Spinal cord (tissue), 10 donors: ENCODE data around the gene ADSL. TPM values are rescaled to one million over a fixed set of nuclear protein-coding genes. Genes with fewer than 3 reads are reported as not detected.

Experiments used
- DNase-seq, 6 donors: peaks; one replicate each; pipeline versions ENCODE4 v3.0.0 to v3.0.0-alpha.2; 2013 to 2015; ENCODE audit warnings: low spot score in 6 of 6, low read depth in 4 of 6
- H3K27ac ChIP-seq: one replicate; pipeline ENCODE4 v1.5.1; 2013; ENCODE audit warnings: low read depth, low read length, control low read depth
- H3K27me3 ChIP-seq: one replicate; pipeline ENCODE4 v1.6.1; 2013; ENCODE audit warnings: low read length; ENCODE audit not compliant: control insufficient read depth, insufficient read depth
- H3K36me3 ChIP-seq: one replicate; pipeline ENCODE4 v1.6.1; 2013; ENCODE audit warnings: low read length; ENCODE audit not compliant: control insufficient read depth, insufficient read depth
- H3K4me1 ChIP-seq: one replicate; pipeline ENCODE4 v1.6.1; 2013; ENCODE audit warnings: low read length; ENCODE audit not compliant: control insufficient read depth, insufficient read depth
- H3K4me3 ChIP-seq: one replicate; pipeline ENCODE4 v1.5.1; 2013; ENCODE audit warnings: low read depth, low read length, control low read depth
- H3K9me3 ChIP-seq: one replicate; pipeline ENCODE4 v1.6.1; 2013; ENCODE audit warnings: low read length; ENCODE audit not compliant: control insufficient read depth, insufficient read depth
- WGBS: methylation state at CpG from one replicate; pipeline ENCODE4 v1.1.5; 2013; ENCODE audit warnings: missing lambda C conversion rate; ENCODE audit not compliant: insufficient coverage; 5-methylcytosine and 5-hydroxymethylcytosine counted together
- polyA plus RNA-seq, 2 donors: library from polyadenylated mRNA; unstranded; fragments of 120-200 nt; gene quantifications; one replicate each; pipeline ENCODE4 v1.2.1, GENCODE V29; 2013; ENCODE audit not compliant: insufficient read length in 2 of 2
- total RNA-seq, 2 donors: library from RNA; depleted of rRNA in 1 of 2; stranded (reverse); fragments of 120-200 nt in 1 of 2; fragments of >200 nt in 1 of 2; gene quantifications; one replicate each; pipeline versions ENCODE4 v1.2.3 to v1.2.4, GENCODE V29; 2013 to 2014
- donor health status: healthy.

The ADSL gene
- total and polyA plus RNA-seq, 4 donors = 50.3 to 77.2 (median 64.2) TPM

- no peak for DNase-seq
- WGBS = no CpG with 5 or more reads among the region's 2 CpGs
- peaks cover 5% of the 10 kb centered on the region for H3K36me3 ChIP-seq
- H3K4me3 ChIP-seq = no peak overlapping the region
- H3K9me3 ChIP-seq = no peaks in the 10 kb centered on the region
- no peaks in the 10 kb centered on the region for H3K4me1 ChIP-seq
- H3K27ac ChIP-seq = no peak overlapping the region
- H3K27me3 ChIP-seq = no peaks in the 10 kb centered on the region
Observed at GRCh38 chr22:40334899-40335298, 11.4 kb upstream of the ADSL start.

- H3K27ac ChIP-seq = no peak overlapping the region
- no CpG with 5 or more reads among the region's 2 CpGs for WGBS
- no peak for DNase-seq
- no peaks in the 10 kb centered on the region for H3K9me3 ChIP-seq
- no peaks in the 10 kb centered on the region for H3K27me3 ChIP-seq
- H3K4me3 ChIP-seq = no peak overlapping the region
- no peaks in the 10 kb centered on the region for H3K4me1 ChIP-seq
- H3K36me3 ChIP-seq = peaks cover 5% of the 10 kb centered on the region
Observed at GRCh38 chr22:40335358-40335757, 10.9 kb upstream of the ADSL start.

DNA sequence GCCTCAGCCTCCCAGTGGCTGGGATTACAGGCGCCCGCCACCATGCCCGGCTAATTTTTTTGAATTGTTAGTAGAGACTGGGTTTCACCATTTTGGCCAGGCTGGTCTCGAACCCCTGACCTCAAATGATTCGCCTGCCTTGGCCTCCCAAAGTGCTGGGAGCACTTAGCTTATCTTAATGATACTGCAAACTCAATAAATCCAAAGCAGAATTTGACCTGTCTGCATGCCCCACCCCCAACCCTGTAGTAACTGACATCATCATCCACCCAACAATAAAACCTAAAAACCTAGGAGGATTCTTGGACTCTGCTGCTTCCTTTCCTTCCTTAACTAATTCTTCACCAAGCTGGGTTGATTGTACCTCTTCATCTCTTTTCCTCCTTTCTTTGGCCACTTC is 6.3 kb upstream of the ADSL start:
- no peak for DNase-seq
- no peak overlapping the region for H3K4me3 ChIP-seq
- no peaks in the 10 kb centered on the region for H3K36me3 ChIP-seq
- no peaks in the 10 kb centered on the region for H3K9me3 ChIP-seq
- H3K27ac ChIP-seq = no peak overlapping the region
- no peaks in the 10 kb centered on the region for H3K27me3 ChIP-seq
- 92% methylated on average over 5 of the region's 5 CpGs for WGBS
- no peaks in the 10 kb centered on the region for H3K4me1 ChIP-seq

DNA sequence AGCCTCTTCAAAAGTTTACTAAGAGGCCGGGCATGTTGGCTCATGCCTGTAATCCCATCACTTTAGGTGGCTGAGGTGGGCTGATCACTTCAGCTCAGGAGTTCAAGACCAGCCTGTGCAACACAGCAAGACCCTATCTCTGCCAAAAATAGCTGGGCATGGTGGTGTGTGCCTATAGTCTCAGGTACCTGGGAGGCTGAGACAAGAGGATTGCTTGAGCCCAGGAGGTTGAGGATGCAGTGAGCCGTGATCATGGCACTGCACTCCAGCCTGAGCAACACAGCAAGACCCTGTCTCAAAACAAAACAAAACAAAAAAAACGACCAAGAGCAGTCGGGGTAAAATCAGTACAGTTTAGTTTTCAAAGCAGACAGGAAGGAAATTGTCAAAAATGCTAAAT is 4.7 kb upstream of the ADSL start:
- H3K36me3 ChIP-seq = no peaks in the 10 kb centered on the region
- DNase-seq = no peak
- no CpG with 5 or more reads among the region's 4 CpGs for WGBS
- no peak overlapping the region for H3K4me3 ChIP-seq
- no peaks in the 10 kb centered on the region for H3K9me3 ChIP-seq
- peaks cover 7% of the 10 kb centered on the region for H3K4me1 ChIP-seq
- no peaks in the 10 kb centered on the region for H3K27me3 ChIP-seq
- no peak overlapping the region for H3K27ac ChIP-seq

- H3K9me3 ChIP-seq = no peaks in the 10 kb centered on the region
- no peaks in the 10 kb centered on the region for H3K36me3 ChIP-seq
- peaks cover 14% of the 10 kb centered on the region for H3K4me1 ChIP-seq
- H3K27me3 ChIP-seq = no peaks in the 10 kb centered on the region
- H3K27ac ChIP-seq = no peak overlapping the region
- H3K4me3 ChIP-seq = no peak overlapping the region
- no peak for DNase-seq
- 48% methylated on average over 7 of the region's 9 CpGs for WGBS
Observed at GRCh38 chr22:40342521-40342920, 3.8 kb upstream of the ADSL start.

- Histone ChIP-seq H3K27ac (no peak overlapping the region), H3K9me3 (no peaks in the 10 kb centered on the region), H3K27me3 (no peaks in the 10 kb centered on the region), H3K36me3 (peaks cover 6% of the 10 kb centered on the region), H3K4me1 (peaks cover 18% of the 10 kb centered on the region), H3K4me3 (peak overlapping the region; percentile 73)
- no peak for DNase-seq
- WGBS = 100% methylated on average over 1 of the region's 6 CpGs
Observed at GRCh38 chr22:40345271-40345670, 1.0 kb upstream of the ADSL start.

DNA sequence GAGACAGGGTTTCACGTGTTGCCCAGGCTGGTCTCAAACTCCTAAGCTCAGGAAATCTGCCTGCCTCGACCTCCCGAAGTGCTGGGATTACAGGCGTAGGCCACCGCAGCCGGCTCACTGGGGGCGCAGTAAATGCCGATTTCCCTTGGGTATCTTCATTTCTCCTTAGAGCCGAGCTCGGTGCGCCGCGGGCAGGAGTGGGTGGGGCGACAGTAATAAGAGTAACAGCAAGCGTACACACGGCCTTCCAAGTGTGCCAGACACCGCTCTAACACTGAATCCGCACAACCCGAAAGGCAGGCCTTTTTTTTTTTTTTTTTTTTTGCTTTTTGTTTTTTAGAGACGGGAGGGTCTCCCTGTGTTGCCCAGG is 500 bp upstream of the ADSL start:
- Histone ChIP-seq H3K36me3 (peaks cover 11% of the 10 kb centered on the region), H3K4me1 (peaks cover 18% of the 10 kb centered on the region), H3K27me3 (no peaks in the 10 kb centered on the region), H3K4me3 (peak overlapping the region; percentile 73), H3K9me3 (no peaks in the 10 kb centered on the region), H3K27ac (peak overlapping the region; percentile 90)
- DNase-seq = no peak
- WGBS = 1% methylated on average over 14 of the region's 20 CpGs

DNA sequence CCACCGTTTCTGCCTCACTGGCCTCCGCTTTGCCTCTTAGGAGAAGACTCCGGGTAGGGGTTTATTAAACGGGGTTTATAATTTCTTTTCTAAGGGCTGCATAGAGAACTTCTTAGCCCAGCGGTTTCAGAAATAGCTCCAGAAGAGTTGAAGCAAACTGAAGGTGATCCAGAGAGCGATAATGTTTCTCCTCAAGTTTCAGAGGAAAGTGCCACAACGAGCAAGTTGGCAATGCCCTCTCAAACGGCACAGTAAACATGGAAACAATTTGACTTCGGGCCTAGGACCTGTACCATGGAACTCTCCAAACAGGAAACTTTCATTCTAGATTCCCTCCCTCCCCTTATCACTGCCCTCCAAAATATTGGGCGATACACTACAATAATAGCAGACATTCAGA is 1.0 kb downstream of the ADSL start:
- Histone ChIP-seq H3K9me3 (no peaks in the 10 kb centered on the region), H3K4me3 (peak overlapping the region; percentile 73), H3K4me1 (peaks cover 18% of the 10 kb centered on the region), H3K27ac (peak overlapping the region; percentile 90), H3K36me3 (peaks cover 25% of the 10 kb centered on the region), H3K27me3 (no peaks in the 10 kb centered on the region)
- WGBS = 39% methylated on average over 10 of the region's 10 CpGs
- no peak for DNase-seq

DNA sequence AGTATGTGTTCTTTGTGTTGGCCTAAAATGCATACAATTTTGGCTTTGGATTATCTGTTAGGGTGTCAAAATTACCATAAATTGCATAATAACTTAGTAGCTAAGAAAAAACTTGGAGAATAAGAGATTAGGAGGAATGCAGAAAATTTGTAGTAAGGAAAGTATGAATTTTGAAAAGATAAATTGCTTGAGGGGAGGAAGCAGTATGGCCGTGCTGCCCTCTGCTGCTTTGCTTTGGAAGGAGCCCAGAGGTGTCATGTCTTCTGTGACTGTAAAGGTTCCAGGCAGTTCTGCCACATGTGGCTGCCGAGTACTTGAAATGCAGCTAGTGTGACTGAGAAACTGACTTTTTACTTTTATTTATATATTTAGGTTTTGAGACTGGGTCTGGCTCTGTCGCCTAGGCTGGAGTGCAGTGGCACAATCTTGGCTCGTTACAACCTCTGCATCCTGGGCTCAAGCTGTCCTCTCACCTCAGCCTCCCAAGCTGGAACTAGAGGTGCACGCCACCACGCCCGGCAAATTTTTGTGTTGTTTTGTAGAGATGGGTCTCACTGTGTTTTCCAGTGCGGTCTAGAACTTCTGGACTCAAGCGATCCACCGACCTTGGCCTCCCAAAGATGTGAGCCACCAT is 1.8 kb downstream of the ADSL start:
- H3K36me3 ChIP-seq = peaks cover 32% of the 10 kb centered on the region
- no peak overlapping the region for H3K27ac ChIP-seq
- H3K9me3 ChIP-seq = no peaks in the 10 kb centered on the region
- peaks cover 18% of the 10 kb centered on the region for H3K4me1 ChIP-seq
- H3K4me3 ChIP-seq = no peak overlapping the region
- 0% methylated on average over 1 of the region's 10 CpGs for WGBS
- no peaks in the 10 kb centered on the region for H3K27me3 ChIP-seq
- peak in 2 of 6 donors; percentile 68 to 76 for DNase-seq

- no peak overlapping the region for H3K27ac ChIP-seq
- WGBS = 100% methylated on average over 1 of the region's 3 CpGs
- no peak for DNase-seq
- no peak overlapping the region for H3K4me3 ChIP-seq
- H3K9me3 ChIP-seq = no peaks in the 10 kb centered on the region
- peaks cover 3% of the 10 kb centered on the region for H3K4me1 ChIP-seq
- H3K27me3 ChIP-seq = no peaks in the 10 kb centered on the region
- peaks cover 63% of the 10 kb centered on the region for H3K36me3 ChIP-seq
Observed at GRCh38 chr22:40352763-40353162, 6.5 kb downstream of the ADSL start.
